NCI-H524 (cell line): Measurements from ENCODE around the gene OTX1.

Experiments
- DNase-seq, 2 experiments: peaks; one replicate each; lab custom pipeline; 2025; lab: John Stamatoyannopoulos, UW

The OTX1 gene

GRCh38 chr2:63047321-63048279 lies 3.0 kb upstream of the OTX1 start:
- DNase-seq = peak; percentile 10 to 55

- DNase-seq = peak in 1 of 2 experiments; percentile 27
Measured at GRCh38 chr2:63048367-63049171, 2.1 kb upstream of the OTX1 start.

- DNase-seq = peak; percentile 3 to 26
Measured at GRCh38 chr2:63049211-63049969, 1.2 kb upstream of the OTX1 start.

DNA sequence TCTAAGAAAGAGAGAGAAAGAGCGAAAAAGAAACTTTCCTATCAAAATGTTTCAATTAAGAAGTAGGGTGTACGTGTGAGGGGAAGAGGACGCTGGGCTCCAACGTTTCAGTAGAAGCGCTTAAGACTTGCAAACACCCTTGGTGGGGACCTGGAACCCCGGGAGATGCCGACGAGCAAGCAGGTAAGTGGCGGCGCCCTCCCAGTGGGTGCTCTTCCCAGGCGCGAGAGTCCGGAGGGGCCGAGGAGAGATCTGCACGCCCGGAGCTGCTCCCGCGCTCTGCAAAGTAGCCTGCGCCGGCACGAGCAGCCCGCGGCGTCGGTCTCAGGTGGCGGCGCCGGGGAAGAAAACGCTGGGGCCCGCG lies 678 bp upstream of the OTX1 start:
- peak in 1 of 2 experiments; percentile 59 for DNase-seq

DNA sequence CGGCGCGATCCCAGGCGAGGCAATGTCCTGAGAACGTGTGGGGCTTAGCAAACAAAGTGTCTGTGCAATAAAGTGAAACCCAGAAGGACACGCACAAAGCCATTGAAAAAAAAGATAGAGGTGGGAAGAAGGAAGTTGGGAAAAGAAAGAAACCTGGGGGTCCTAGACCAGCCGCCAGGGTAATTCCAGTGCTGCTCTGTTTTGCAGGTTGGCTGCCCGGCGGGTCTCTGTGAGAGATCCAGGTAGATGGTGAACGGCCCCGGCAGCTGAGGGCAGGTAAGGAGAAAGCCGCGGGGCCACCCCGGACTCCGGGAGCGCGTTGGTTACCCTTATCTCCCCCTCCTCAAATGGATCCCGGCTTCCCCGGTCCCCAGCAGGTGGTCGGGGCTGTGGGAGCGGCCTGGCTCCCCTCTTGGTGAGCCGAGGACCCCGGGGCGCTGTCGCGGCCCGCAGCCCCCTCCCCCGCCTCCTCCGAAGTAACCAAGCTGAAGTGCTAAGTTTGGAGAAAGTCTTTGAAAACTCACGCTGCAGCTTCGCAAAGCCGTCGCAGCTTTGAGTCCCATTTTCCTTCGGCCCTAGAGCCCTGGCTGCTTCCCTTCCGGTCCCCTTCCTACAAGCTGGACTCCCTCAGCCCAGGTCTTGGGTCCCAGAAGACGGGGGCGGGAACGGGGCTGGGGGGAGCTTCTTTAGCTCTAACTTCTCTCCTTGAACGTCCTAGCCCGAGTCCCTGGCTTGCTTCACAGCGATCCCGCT lies 588 bp downstream of the OTX1 start:
- DNase-seq = no peak

DNA sequence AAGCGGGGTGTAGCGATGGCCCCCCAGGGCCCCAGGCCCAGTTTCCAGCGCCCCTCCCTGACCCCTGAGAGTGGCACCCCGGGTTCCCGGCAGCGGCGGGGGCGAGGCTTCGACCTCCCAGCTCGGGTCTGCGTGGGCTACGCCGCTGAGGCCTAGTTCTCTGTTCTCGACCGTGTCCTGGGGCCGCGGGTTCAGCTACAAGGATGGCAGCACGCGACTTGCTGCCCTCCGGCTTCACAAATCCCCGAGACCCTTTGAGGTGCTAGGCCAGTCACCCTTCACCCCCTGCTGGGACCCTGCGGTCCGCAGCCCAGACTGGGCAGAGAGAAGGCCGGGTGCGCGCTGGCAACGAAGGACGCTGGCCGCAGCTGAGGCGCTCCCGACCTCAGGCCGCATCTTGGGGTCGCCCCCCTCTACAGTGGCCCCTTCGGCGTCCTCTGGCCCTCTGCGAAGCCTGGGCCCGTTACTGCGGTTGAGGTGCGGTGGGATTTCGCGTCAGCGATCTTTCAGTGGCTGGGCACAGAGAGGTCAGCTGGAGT lies 1.2 kb downstream of the OTX1 start:
- no peak for DNase-seq

- no peak for DNase-seq
Measured at GRCh38 chr2:63052411-63053080, 1.9 kb downstream of the OTX1 start.

GRCh38 chr2:63053081-63053888 lies 2.7 kb downstream of the OTX1 start:
- DNase-seq = no peak

DNA sequence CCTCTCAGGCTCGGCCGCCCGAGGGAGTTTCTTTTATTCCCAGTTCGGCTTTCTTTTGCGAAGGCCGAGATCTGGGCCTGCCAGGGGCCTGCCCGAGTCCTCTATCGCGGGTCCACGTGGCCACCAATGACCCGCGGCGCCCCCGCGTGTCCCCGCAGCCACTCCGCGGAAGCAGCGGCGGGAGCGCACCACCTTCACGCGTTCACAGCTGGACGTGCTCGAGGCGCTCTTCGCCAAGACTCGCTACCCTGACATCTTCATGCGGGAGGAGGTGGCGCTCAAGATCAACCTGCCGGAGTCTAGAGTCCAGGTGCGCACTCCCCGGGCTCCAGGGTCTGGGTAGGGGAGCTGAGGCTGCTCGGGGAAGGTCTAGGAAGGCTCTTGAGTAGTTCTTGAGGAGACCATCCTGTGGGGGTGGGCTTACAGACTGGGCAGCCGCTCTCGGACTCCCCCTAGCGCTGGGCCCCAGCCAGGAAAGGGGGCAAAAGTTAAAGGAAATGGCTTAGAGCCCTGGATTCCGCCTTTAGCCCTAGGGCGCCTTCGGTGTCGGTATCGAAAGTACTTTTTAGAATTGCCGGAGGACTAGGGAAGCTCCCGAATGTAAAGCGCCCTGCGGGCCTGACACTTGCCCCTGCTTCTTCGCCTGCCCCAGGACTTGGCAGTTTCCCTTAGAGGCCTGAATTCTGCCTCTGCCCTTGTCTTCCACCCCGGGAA lies 3.4 kb downstream of the OTX1 start:
- no peak for DNase-seq

- no peak for DNase-seq
Measured at GRCh38 chr2:63054841-63055225, 4.2 kb downstream of the OTX1 start.

GRCh38 chr2:63055226-63056106 lies 4.8 kb downstream of the OTX1 start:
- DNase-seq = no peak

- no peak for DNase-seq
Measured at GRCh38 chr2:63056107-63057050, 5.7 kb downstream of the OTX1 start.

GRCh38 chr2:63057249-63058143 lies 6.9 kb downstream of the OTX1 start:
- no peak for DNase-seq

DNA sequence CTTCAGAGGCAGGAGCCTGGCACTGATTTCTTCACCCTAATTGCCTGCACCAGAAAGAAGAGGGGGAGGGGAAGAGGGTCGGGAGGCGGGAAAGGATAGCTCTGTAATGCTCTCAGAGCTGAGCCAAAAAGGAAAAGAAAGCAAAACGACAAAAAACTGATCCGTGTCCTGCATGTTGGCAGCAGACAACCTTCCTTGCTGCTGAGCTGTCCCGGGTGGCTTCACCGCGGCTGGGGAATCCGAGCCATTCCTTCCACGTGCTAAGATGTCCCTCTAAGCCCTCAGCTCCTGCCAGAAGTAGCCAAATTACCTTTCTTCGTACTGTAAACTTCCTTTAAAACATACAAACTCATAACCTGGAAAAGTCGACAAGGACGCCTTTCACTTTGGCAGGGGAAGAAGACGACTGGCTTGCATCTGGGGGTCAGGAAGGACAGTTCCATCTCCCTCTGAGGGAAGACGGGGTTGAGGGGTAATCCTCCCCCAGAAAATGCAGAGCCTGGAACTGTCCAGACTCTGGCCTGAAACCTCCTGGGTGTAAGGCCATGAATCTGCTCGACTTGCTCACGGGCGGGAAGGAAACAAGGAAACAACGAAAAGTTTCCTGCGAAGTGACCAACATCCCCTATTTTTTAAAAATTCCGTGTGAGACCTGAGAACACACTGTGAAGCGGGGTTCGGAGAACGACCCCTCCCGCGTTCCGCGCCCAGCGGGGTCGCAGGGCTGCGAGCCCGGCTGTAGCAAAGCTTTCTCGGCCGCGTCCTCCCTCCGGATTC lies 7.7 kb downstream of the OTX1 start:
- DNase-seq = no peak
